Keratinocyte (primary cell): Measurements from ENCODE around the gene CAPZB. TPM values are rescaled to one million over a fixed set of nuclear protein-coding genes. Genes with fewer than 3 reads are reported as not detected.

Source experiments
- DNase-seq: peaks from one replicate; pipeline ENCODE4 v3.0.0-alpha.2; 2011; ENCODE audit warnings: low read depth, missing footprints, low spot score
- FAIRE-seq: peaks from 2 replicates; lab custom pipeline; 2011; peaks lifted over from hg19 to GRCh38; lab: Jason Lieb, UNC
- H2AFZ ChIP-seq: 2 replicates; pipeline ENCODE4 v1.6.0; 2012; ENCODE audit warnings: low read length, control low read depth, inconsistent platforms; ENCODE audit not compliant: control insufficient read depth
- H3K27ac ChIP-seq: 2 replicates; pipeline ENCODE4 v1.5.1; 2011; ENCODE audit warnings: low read length; ENCODE audit not compliant: control insufficient read depth, insufficient read depth
- H3K27me3 ChIP-seq: 3 replicates; pipeline ENCODE4 v1.6.0; 2011; ENCODE audit warnings: low read length; ENCODE audit not compliant: control insufficient read depth, insufficient read depth; ENCODE audit errors: extremely low read depth
- H3K36me3 ChIP-seq, 2 experiments: 2 replicates in 1 of 2; 3 replicates in 1 of 2; pipeline ENCODE4 v1.5.1; 2011; ENCODE audit warnings: low read length in 2 of 2, mild to moderate bottlenecking in 1 of 2; ENCODE audit not compliant: control insufficient read depth in 2 of 2, insufficient read depth in 2 of 2; ENCODE audit errors: extremely low read depth in 1 of 2
- H3K4me1 ChIP-seq: 3 replicates; pipeline ENCODE4 v1.5.1; 2011; ENCODE audit warnings: low read length; ENCODE audit not compliant: control insufficient read depth, insufficient read depth; ENCODE audit errors: extremely low read depth
- H3K4me2 ChIP-seq: 3 replicates; pipeline ENCODE4 v1.6.0; 2011; ENCODE audit warnings: low read depth, low read length; ENCODE audit not compliant: control insufficient read depth, insufficient read depth; ENCODE audit errors: extremely low read depth
- H3K4me3 ChIP-seq, 3 experiments: fragments of 200-600 bp in 1 of 3; sonication (generic) in 1 of 3; 2 replicates in 2 of 3; 3 replicates in 1 of 3; pipeline ENCODE4 v1.5.1; 2011 to 2016; ENCODE audit warnings: low read length in 3 of 3, mild to moderate bottlenecking in 3 of 3, control low read depth in 2 of 3, inconsistent platforms in 1 of 3, low read depth in 1 of 3, mixed read lengths in 1 of 3, mixed run types in 1 of 3, moderate library complexity in 1 of 3; ENCODE audit not compliant: control insufficient read depth in 2 of 3, insufficient read depth in 2 of 3; ENCODE audit errors: extremely low read depth in 1 of 3
- H3K79me2 ChIP-seq: 2 replicates; pipeline ENCODE4 v1.6.0; 2012; ENCODE audit warnings: low read length; ENCODE audit not compliant: control insufficient read depth, insufficient read depth
- H3K9ac ChIP-seq: 3 replicates; pipeline ENCODE4 v1.6.0; 2011; ENCODE audit warnings: low read length; ENCODE audit not compliant: control insufficient read depth, insufficient read depth; ENCODE audit errors: extremely low read depth
- H3K9me1 ChIP-seq: 3 replicates; pipeline ENCODE4 v1.6.0; 2011; ENCODE audit warnings: low read length; ENCODE audit not compliant: control insufficient read depth, insufficient read depth; ENCODE audit errors: extremely low read depth
- H3K9me3 ChIP-seq: 2 replicates; pipeline ENCODE4 v1.5.1; 2012; ENCODE audit warnings: low read depth, low read length; ENCODE audit not compliant: control insufficient read depth
- H4K20me1 ChIP-seq: 3 replicates; pipeline ENCODE4 v1.6.0; 2011; ENCODE audit warnings: low read length; ENCODE audit not compliant: control insufficient read depth, insufficient read depth; ENCODE audit errors: extremely low read depth
- EZH2 ChIP-seq: IDR thresholded peaks from one replicate; pipeline ENCODE4 v1.6.1; 2012; ENCODE audit warnings: inconsistent platforms, mild to moderate bottlenecking, low read length, moderate library complexity
- dilution Hi-C: fragments of 300-500 bp; cut with MboI; formaldehyde crosslinking; loops from one replicate; pipeline ENCODE4 v1.7.0; 2020; ENCODE audit warnings: low sequenced_read_pairs; ENCODE audit not compliant: extremely low pct_ligation_motif_present
- polyA plus RNA-seq, 5 experiments: library from polyadenylated mRNA; depleted of rRNA in 3 of 5; stranded (reverse) in 3 of 5; stranded (forward) in 1 of 5; unstranded in 1 of 5; fragments of >200 nt; gene quantifications; 1 replicate in 1 of 5; 2 replicates in 3 of 5; 3 replicates in 1 of 5; pipeline versions ENCODE4 v1.2.1 to v1.2.3, GENCODE V29; 2011 to 2012; ENCODE audit warnings: missing spikeins in 2 of 5, low read depth in 1 of 5, low replicate concordance in 1 of 5
- TF ChIP-seq, protein P1 (sequence below), 3 experiments: IDR thresholded peaks in 1 of 3; conservative IDR thresholded peaks in 1 of 3; optimal IDR thresholded peaks in 1 of 3; 2 replicates in 2 of 3; 3 replicates in 1 of 3; pipeline versions ENCODE3 to v1.5.1; 2011; ENCODE audit warnings: low read length in 3 of 3, mild to moderate bottlenecking in 3 of 3, moderate library complexity in 2 of 3, control low read depth in 1 of 3, inconsistent platforms in 1 of 3; ENCODE audit not compliant: insufficient read depth in 2 of 3; ENCODE audit errors: extremely low read depth in 1 of 3

Gene CAPZB
- polyA plus RNA-seq, 1 donor (not counting 4 experiments of a cell fraction or from before 2014, with no cell fraction given) = 193 TPM

DNA sequence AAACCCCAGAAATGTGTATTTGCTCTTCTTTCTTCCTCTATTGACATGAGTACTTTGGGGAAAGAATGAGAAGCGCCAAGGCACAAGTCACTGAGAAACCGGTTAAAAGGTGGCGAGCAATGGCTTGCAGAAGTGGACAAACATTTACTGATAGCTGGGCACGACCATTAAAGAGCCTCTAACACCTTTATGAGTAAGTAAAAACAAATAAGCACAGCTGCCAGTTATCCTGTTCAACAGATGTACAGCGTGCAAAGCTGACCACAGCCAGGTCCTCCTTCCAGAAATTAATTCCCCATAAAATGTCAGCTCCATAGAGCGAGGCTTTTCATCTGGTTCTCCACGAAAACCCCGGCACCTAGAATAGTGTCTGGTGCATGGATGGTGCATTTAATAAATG lies 72.7 kb downstream of the CAPZB start:
- Histone ChIP-seq H2AFZ (no peak overlapping the region), H3K9me1 (peaks cover 5% of the 10 kb centered on the region), H3K27ac (no peak overlapping the region), H3K9me3 (no peaks in the 10 kb centered on the region), H3K79me2 (peaks cover 81% of the 10 kb centered on the region), H3K4me2 (no peak overlapping the region), H3K4me1 (no peaks in the 10 kb centered on the region), H4K20me1 (peaks cover 17% of the 10 kb centered on the region), H3K9ac (no peak overlapping the region), H3K27me3 (no peaks in the 10 kb centered on the region), H3K4me3 (no peak overlapping the region), H3K36me3 (peaks cover 10 to 14% of the 10 kb centered on the region in 2 experiments)
- dilution Hi-C loops = no loop called here
- FAIRE-seq = no peak
- no peak for DNase-seq
- no peak for TF ChIP-seq EZH2
- TF ChIP-seq, protein P1, sequence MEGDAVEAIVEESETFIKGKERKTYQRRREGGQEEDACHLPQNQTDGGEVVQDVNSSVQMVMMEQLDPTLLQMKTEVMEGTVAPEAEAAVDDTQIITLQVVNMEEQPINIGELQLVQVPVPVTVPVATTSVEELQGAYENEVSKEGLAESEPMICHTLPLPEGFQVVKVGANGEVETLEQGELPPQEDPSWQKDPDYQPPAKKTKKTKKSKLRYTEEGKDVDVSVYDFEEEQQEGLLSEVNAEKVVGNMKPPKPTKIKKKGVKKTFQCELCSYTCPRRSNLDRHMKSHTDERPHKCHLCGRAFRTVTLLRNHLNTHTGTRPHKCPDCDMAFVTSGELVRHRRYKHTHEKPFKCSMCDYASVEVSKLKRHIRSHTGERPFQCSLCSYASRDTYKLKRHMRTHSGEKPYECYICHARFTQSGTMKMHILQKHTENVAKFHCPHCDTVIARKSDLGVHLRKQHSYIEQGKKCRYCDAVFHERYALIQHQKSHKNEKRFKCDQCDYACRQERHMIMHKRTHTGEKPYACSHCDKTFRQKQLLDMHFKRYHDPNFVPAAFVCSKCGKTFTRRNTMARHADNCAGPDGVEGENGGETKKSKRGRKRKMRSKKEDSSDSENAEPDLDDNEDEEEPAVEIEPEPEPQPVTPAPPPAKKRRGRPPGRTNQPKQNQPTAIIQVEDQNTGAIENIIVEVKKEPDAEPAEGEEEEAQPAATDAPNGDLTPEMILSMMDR (optimal IDR thresholded peaks at IDR 0.05 in 1 of 3, IDR thresholded peaks at IDR 0.05 in 1 of 3, conservative IDR thresholded peaks at IDR 0.05 in 1 of 3; ENCODE audit: extremely low read depth in 1 of 3, insufficient read depth in 2 of 3, low read length in 3 of 3) = no peak

GRCh38 chr1:19411612-19412011 lies 73.7 kb downstream of the CAPZB start:
- TF ChIP-seq, protein P1 (optimal IDR thresholded peaks at IDR 0.05 in 1 of 3, IDR thresholded peaks at IDR 0.05 in 1 of 3, conservative IDR thresholded peaks at IDR 0.05 in 1 of 3; ENCODE audit: extremely low read depth in 1 of 3, insufficient read depth in 2 of 3, low read length in 3 of 3) = no peak
- TF ChIP-seq EZH2 = no peak
- Histone ChIP-seq H3K79me2 (peaks cover 82% of the 10 kb centered on the region), H4K20me1 (peaks cover 17% of the 10 kb centered on the region), H2AFZ (no peak overlapping the region), H3K36me3 (peaks cover 6 to 14% of the 10 kb centered on the region in 2 experiments), H3K4me1 (no peaks in the 10 kb centered on the region), H3K27ac (no peak overlapping the region), H3K9ac (no peak overlapping the region), H3K27me3 (no peaks in the 10 kb centered on the region), H3K9me3 (no peaks in the 10 kb centered on the region), H3K4me3 (no peak overlapping the region), H3K9me1 (peaks cover 5% of the 10 kb centered on the region), H3K4me2 (no peak overlapping the region)
- FAIRE-seq (no peak), DNase-seq (no peak)
- dilution Hi-C loops = no loop called here
